ENCODE results near the gene PHF5A.

The PHF5A gene

DNA sequence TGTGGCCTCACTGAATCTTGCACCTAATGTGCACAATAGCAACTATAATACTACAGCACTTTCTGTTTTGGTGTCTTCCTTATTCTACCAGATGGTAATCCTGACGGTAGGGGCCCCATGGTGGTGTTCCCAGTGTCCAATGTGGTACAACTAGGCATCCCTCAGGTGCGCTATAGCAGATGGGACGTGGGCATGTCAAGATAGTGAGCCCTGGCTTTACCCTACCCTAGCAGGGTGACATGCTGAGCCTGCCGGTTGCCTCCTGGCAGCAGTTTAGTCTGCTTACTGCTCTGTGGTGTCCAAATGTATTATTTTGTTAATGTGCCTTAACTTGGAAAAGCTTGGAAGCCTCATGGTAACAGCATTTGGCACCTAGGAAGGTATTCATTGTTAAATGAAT is 19.6 kb upstream of the PHF5A start:
- no peak for DNase-seq (ENCODE audit: low read depth)
- no peak for TF ChIP-seq CTCF (conservative IDR thresholded peaks at IDR 0.05; ENCODE audit: low read depth, low read length)
- H3K4me3 ChIP-seq (ENCODE audit: low read depth, low read length), result no peak overlapping the region

GRCh38 chr22:41487037-41487935 is 18.8 kb upstream of the PHF5A start:
- no peak overlapping the region for H3K4me3 ChIP-seq (ENCODE audit: low read depth, low read length)
- no peak for DNase-seq (ENCODE audit: low read depth)
- no peak for TF ChIP-seq CTCF (conservative IDR thresholded peaks at IDR 0.05; ENCODE audit: low read depth, low read length)

GRCh38 chr22:41485033-41485432 is 16.5 kb upstream of the PHF5A start:
- no peak overlapping the region for H3K4me3 ChIP-seq (ENCODE audit: low read depth, low read length)
- TF ChIP-seq CTCF (conservative IDR thresholded peaks at IDR 0.05; ENCODE audit: low read depth, low read length), result no peak
- no peak for DNase-seq (ENCODE audit: low read depth)

DNA sequence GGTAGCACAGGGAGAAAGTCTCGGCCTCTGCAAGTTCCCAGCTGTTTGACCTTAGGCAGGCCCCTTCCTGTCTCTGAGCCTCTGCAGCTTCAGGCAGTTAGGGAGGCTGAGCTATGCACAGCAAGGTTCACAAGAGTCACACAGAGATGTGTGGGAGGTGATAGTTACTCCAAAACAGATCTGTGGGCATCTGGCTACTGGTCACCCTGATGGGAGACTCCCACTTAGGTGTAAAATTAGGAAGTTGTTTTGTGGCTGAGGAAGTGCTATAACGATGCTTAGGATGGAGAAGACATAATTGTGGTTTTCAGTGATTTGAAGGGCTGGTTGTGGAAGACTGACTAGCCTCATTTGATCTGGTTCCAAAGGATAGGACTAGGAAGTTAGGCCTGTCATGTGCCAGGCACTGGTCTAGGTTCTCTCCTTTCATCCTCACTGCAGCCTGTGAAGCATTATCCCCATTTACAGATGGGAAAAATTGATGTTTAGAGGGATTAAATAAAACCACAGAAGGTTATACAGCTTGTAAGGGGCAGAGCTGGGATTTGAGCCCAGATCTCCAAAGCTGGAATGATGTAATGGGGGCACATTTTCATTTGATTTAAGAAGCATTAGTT is 13.9 kb upstream of the PHF5A start:
- no peak overlapping the region for H3K4me3 ChIP-seq (ENCODE audit: low read depth, low read length)
- DNase-seq (ENCODE audit: low read depth), result peak; percentile 28
- no peak for TF ChIP-seq CTCF (conservative IDR thresholded peaks at IDR 0.05; ENCODE audit: low read depth, low read length)

DNA sequence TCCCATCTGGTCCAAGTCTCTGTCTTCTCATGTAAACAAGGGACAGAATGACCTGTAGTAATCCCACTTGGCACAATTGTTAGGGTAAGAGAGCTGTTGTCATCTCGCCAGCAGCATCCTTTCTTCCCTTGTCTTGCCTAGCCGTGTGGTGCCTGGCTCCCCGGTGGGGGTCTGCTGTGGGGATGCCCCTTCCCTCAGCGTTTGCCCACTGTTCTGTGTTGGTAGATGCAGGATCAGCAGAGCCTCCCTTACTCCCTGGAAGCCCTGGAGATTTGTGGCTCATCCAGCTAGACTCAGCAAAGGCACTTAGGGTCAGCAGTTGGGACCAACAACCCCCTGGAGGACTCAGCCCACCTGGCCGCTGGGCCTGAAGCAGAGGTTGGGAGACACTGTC is 13.4 kb upstream of the PHF5A start:
- DNase-seq (ENCODE audit: low read depth), result no peak
- TF ChIP-seq CTCF (conservative IDR thresholded peaks at IDR 0.05; ENCODE audit: low read depth, low read length), result no peak
- no peak overlapping the region for H3K4me3 ChIP-seq (ENCODE audit: low read depth, low read length)

GRCh38 chr22:41481131-41481830 is 12.8 kb upstream of the PHF5A start:
- DNase-seq (ENCODE audit: low read depth), result no peak
- no peak for TF ChIP-seq CTCF (conservative IDR thresholded peaks at IDR 0.05; ENCODE audit: low read depth, low read length)
- no peak overlapping the region for H3K4me3 ChIP-seq (ENCODE audit: low read depth, low read length)

Data from choroid plexus epithelial cell (primary cell).